HepG2 (cell line): ENCODE results near the gene CD28. TPM values are rescaled to one million over a fixed set of nuclear protein-coding genes. Genes with fewer than 3 reads are reported as not detected.
"Not testable (repeated sequence)": the region's sequence is repeated elsewhere in the genome, so short reads cannot be mapped to it uniquely, and the experiment has no call there.

ENCODE experiments used
- ATAC-seq: fragments of 200-7000 bp; cut with Tn5 transposase; 3 replicates; pipeline ENCODE4 v1.9.1; 2020; ENCODE audit warnings: mild to moderate bottlenecking, moderate library complexity
- BruUV-seq: library from RNA; stranded (reverse); fragments of 400-500 nt; replicated peaks from 2 replicates; lab custom pipeline; 2021; lab: Mats Ljungman, UMichigan
- CTCF ChIA-PET: fragments of 300-600 bp; formaldehyde crosslinking; extraction: SDS; loops from one replicate; lab custom pipeline; 2021; ENCODE audit warnings: low total read pairs, inconsistent platforms, low intra/inter-chr PET ratio; lab: Yijun Ruan, JAX
- POLR2A ChIA-PET: fragments of 350-600 bp; sonication (Branson Sonifier 250); formaldehyde crosslinking; loops from one replicate; lab custom pipeline; 2020; ENCODE audit warnings: antibody characterized with exemption, inconsistent platforms; lab: Yijun Ruan, JAX
- DNase-seq: peaks from one replicate; pipeline ENCODE4 v3.0.0-alpha.2; 2015; ENCODE audit warnings: low spot score
- FAIRE-seq: peaks from 3 replicates; lab custom pipeline; 2011; peaks lifted over from hg19 to GRCh38; lab: Jason Lieb, UNC
- H2AFZ ChIP-seq: one replicate; pipeline ENCODE4 v1.6.1; 2011; ENCODE audit warnings: low read length, inconsistent platforms
- H3K27ac ChIP-seq: fragments of 300-600 bp; 3 replicates; pipeline ENCODE4 v1.8.0; 2011; ENCODE audit warnings: mixed run types, mild to moderate bottlenecking, mixed read lengths, low read length, inconsistent platforms; ENCODE audit not compliant: insufficient read depth; ENCODE audit errors: extremely low read length
- H3K27me3 ChIP-seq, 2 experiments: fragments of 200-600 bp in 1 of 2; 2 replicates in 1 of 2; 3 replicates in 1 of 2; pipeline versions ENCODE4 v1.6.0 to v1.8.0; 2011; ENCODE audit warnings: low read length in 2 of 2, mild to moderate bottlenecking in 2 of 2, moderate library complexity in 2 of 2, inconsistent platforms in 1 of 2; ENCODE audit not compliant: insufficient read depth in 2 of 2, control insufficient read depth in 1 of 2
- H3K36me3 ChIP-seq, 2 experiments: fragments of 200-600 bp in 1 of 2; replicated peaks in 1 of 2; 2 replicates in 1 of 2; 3 replicates in 1 of 2; pipeline versions ENCODE4 v1.5.1 to v1.8.0; 2011; ENCODE audit warnings: low read length in 2 of 2, inconsistent platforms in 1 of 2; ENCODE audit not compliant: insufficient read depth in 2 of 2, control insufficient read depth in 1 of 2
- H3K4me1 ChIP-seq: 2 replicates; pipeline ENCODE4 v1.5.1; 2012; ENCODE audit warnings: low read length, inconsistent platforms; ENCODE audit not compliant: insufficient read depth
- H3K4me2 ChIP-seq: 2 replicates; pipeline ENCODE4 v1.6.0; 2011; ENCODE audit warnings: low read depth, low read length, inconsistent platforms
- H3K4me3 ChIP-seq, 3 experiments: fragments of 200-600 bp in 1 of 3; sonication (generic), shearing (Covaris generic) in 1 of 3; replicated peaks in 1 of 3; 2 replicates each; pipeline ENCODE4 v1.5.1; 2011 to 2016; ENCODE audit warnings: low read length in 3 of 3, inconsistent platforms in 2 of 3, low read depth in 2 of 3, mild to moderate bottlenecking in 2 of 3, control low read depth in 1 of 3, mixed read lengths in 1 of 3; ENCODE audit not compliant: insufficient read depth in 1 of 3
- H3K79me2 ChIP-seq: one replicate; pipeline ENCODE4 v1.6.1; 2011; ENCODE audit warnings: low read length, inconsistent platforms; ENCODE audit not compliant: insufficient read depth
- H3K9ac ChIP-seq: 2 replicates; pipeline ENCODE4 v1.6.0; 2011; ENCODE audit warnings: mild to moderate bottlenecking, low read depth, low read length, inconsistent platforms; ENCODE audit not compliant: insufficient read depth
- H3K9me3 ChIP-seq: 2 replicates; pipeline ENCODE4 v1.5.1; 2012; ENCODE audit warnings: mild to moderate bottlenecking, low read length
- H4K20me1 ChIP-seq: 2 replicates; pipeline ENCODE4 v1.6.0; 2011; ENCODE audit warnings: inconsistent platforms, mild to moderate bottlenecking, low read length, moderate library complexity; ENCODE audit not compliant: insufficient read depth
- ATF4 ChIP-seq, 2 experiments: fragments of 450-650 bp in 1 of 2; sonication (generic) in 1 of 2; formaldehyde crosslinking; IDR thresholded peaks; 2 replicates each; pipeline versions ENCODE4 v1.5.0 to v1.8.0; 2020 to 2022; ENCODE audit warnings: mild to moderate bottlenecking in 1 of 2, missing genetic modification reagents in 1 of 2
- ATF7 ChIP-seq, 2 experiments: fragments of 450-650 bp in 1 of 2; sonication (generic) in 1 of 2; formaldehyde crosslinking in 1 of 2; IDR thresholded peaks; 2 replicates each; pipeline versions ENCODE4 v1.4.0 to v1.6.1; 2016 to 2020; ENCODE audit warnings: antibody characterized with exemption in 1 of 2, mild to moderate bottlenecking in 1 of 2, missing genetic modification reagents in 1 of 2
- FOXA3 ChIP-seq: IDR thresholded peaks from 2 replicates; pipeline ENCODE4 v1.6.1; 2016; ENCODE audit warnings: missing genetic modification reagents, missing compliant biosample characterization
- GATAD2A ChIP-seq: IDR thresholded peaks from 2 replicates; pipeline ENCODE4 v1.6.1; 2016
- HOXA5 ChIP-seq: sonication (generic); formaldehyde crosslinking; IDR thresholded peaks from 2 replicates; pipeline ENCODE4 v1.4.0; 2020; ENCODE audit warnings: missing genetic modification reagents
- ISL2 ChIP-seq: sonication (generic); formaldehyde crosslinking; IDR thresholded peaks from 2 replicates; pipeline ENCODE4 v1.5.0; 2020; ENCODE audit warnings: missing genetic modification reagents
- NCOA2 ChIP-seq: sonication (generic); formaldehyde crosslinking; IDR thresholded peaks from 2 replicates; pipeline ENCODE4 v1.8.0; 2022; ENCODE audit warnings: inconsistent platforms
- PAXIP1 ChIP-seq: sonication (generic); formaldehyde crosslinking; conservative IDR thresholded peaks from 2 replicates; pipeline ENCODE4 v1.4.0; 2020; ENCODE audit warnings: mild to moderate bottlenecking, missing genetic modification reagents, moderate library complexity
- SOX13 ChIP-seq, 3 experiments: fragments of 450-650 bp in 1 of 3; sonication (generic) in 1 of 3; formaldehyde crosslinking in 1 of 3; IDR thresholded peaks in 2 of 3; conservative IDR thresholded peaks in 1 of 3; 2 replicates each; pipeline versions ENCODE4 v1.5.0 to v1.6.1; 2016 to 2020; ENCODE audit warnings: antibody characterized with exemption in 1 of 3, mild to moderate bottlenecking in 1 of 3, missing compliant biosample characterization in 1 of 3, missing genetic modification reagents in 1 of 3, moderate library complexity in 1 of 3
- SOX5 ChIP-seq: IDR thresholded peaks from 2 replicates; pipeline ENCODE4 v1.6.1; 2016; ENCODE audit warnings: borderline replicate concordance
- TCF7 ChIP-seq: sonication (generic); IDR thresholded peaks from 2 replicates; pipeline ENCODE4 v1.6.1; 2016; ENCODE audit warnings: antibody characterized with exemption, low read depth
- ZMYM4 ChIP-seq: sonication (generic); formaldehyde crosslinking; IDR thresholded peaks from 2 replicates; pipeline ENCODE4 v1.8.1; 2023; ENCODE audit warnings: mild to moderate bottlenecking, missing genetic modification reagents
- WGBS: methylation state at CpG from one replicate; pipeline ENCODE4 v1.1.6; 2017; ENCODE audit warnings: low lambda C conversion rate; 5-methylcytosine and 5-hydroxymethylcytosine counted together
- in situ Hi-C: cut with HindIII; loops from 2 replicates; pipeline ENCODE4 v1.10.0; 2017; ENCODE audit warnings: low pct_unique_long_range_greater_than_20kb; ENCODE audit not compliant: extremely low pct_ligation_motif_present
- intact Hi-C: fragments of 100-400 bp; cut with micrococcal nuclease; formaldehyde crosslinking; loops from one replicate; pipeline ENCODE4 v1.10.0; 2022; ENCODE audit not compliant: unreplicated experiment
- polyA plus RNA-seq, 8 experiments: library from polyadenylated mRNA; depleted of rRNA in 3 of 8; stranded (reverse) in 7 of 8; unstranded in 1 of 8; fragments of >200 nt; fragmentation: Illumina TruSeq in 4 of 8; extraction: Trizol in 4 of 8; gene quantifications; 2 replicates each; pipeline versions ENCODE4 v1.2.1 to v1.2.3, GENCODE V29; 2011 to 2016; ENCODE audit warnings: low read depth in 4 of 8, missing spikeins in 1 of 8, mixed read lengths in 1 of 8; ENCODE audit not compliant: insufficient read depth in 1 of 8
- total RNA-seq, 5 experiments: library from RNA; depleted of rRNA; stranded (reverse); fragments of >200 nt; fragmentation: Illumina TruSeq; extraction: Trizol; gene quantifications; 2 replicates each; pipeline ENCODE4 v1.2.3, GENCODE V29; 2016; ENCODE audit warnings: low read depth in 1 of 5
- TF ChIP-seq, protein P1 (sequence below): sonication (generic); formaldehyde crosslinking; IDR thresholded peaks from 2 replicates; pipeline ENCODE4 v1.4.0; 2020; ENCODE audit warnings: missing genetic modification reagents, mild to moderate bottlenecking, borderline replicate concordance
- TF ChIP-seq, protein P2 (sequence below): IDR thresholded peaks from 2 replicates; pipeline ENCODE4 v1.4.0; 2020; ENCODE audit warnings: mild to moderate bottlenecking, missing genetic modification reagents

The CD28 gene
- total and polyA plus RNA-seq, 2 of the 13 experiments (the other 11 are each of a cell fraction or from before 2014, with no cell fraction given), result not detected

DNA sequence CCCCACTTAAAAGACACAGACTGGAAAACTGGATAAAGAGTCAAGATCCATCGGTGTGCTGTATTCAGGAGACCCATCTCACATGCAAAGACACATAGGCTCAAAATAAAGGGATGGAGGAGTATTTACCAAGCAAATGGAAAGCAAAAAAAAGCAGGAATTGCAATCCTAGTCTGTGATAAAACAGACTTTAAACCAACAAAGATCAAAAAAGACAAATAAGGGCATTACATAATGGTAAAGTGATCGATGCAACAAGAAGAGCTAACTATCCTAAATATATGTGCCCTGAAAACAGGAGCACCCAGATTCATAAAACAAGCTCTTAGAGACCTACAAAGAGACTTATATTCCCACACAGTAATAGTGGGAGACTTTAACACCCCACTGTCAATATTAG is 8.7 kb upstream of the CD28 start:
- Histone ChIP-seq H3K4me1 (peaks cover 60% of the 10 kb centered on the region), H3K4me2 (0 out of 2 replicates have a peak overlapping the region, but pooled peaks have one; percentile 68)
- H3K4me3 ChIP-seq; POLR2A ChIA-PET; H4K20me1 ChIP-seq; in situ Hi-C loops; DNase-seq; H3K9me3 ChIP-seq; intact Hi-C loops; ATAC-seq; CTCF ChIA-PET; H3K9ac ChIP-seq; FAIRE-seq; H3K79me2 ChIP-seq; H3K27ac ChIP-seq; H3K36me3 ChIP-seq; H3K27me3 ChIP-seq; H2AFZ ChIP-seq; BruUV-seq; TF ChIP-seq ATF7 (CRISPR knock-in tag; IDR thresholded peaks at IDR 0.05); SOX13 (IDR thresholded peaks at IDR 0.05): not testable (repeated sequence)
- 8% methylated on average over 2 of the region's 2 CpGs for WGBS
- TF ChIP-seq ATF7 (IDR thresholded peaks at IDR 0.05) (0 out of 2 replicates have a peak, but pooled peaks have one; percentile 19), HOXA5 (peak; percentile 25; the same call in 1 of the 2 replicates), ISL2 (peak; percentile 59; the same call in 1 of the 2 replicates), SOX13 (CRISPR knock-in tag; conservative IDR thresholded peaks at IDR 0.05 in 1 of 2, IDR thresholded peaks at IDR 0.05 in 1 of 2) (peak in 1 of 2 experiments; percentile 21; a peak in 1 of 4 replicates), ZMYM4 (peak; percentile 22; the same call in 1 of the 2 replicates), PAXIP1 (peak; percentile 43; the same call in 1 of the 2 replicates), NCOA2 (CRISPR knock-in tag) (0 out of 2 replicates have a peak, but pooled peaks have one; percentile 47), ATF4 (CRISPR knock-in tag; IDR thresholded peaks at IDR 0.05) (0 out of 4 replicates have a peak, but pooled peaks of 1 of the 2 experiments have one; percentile 15), FOXA3 (CRISPR knock-in tag) (peak; percentile 58), SOX5 (CRISPR knock-in tag) (peak; percentile 20; the same call in 1 of the 2 replicates), GATAD2A (CRISPR knock-in tag) (peak; percentile 68), TCF7 (peak; percentile 31; the same call in 1 of the 2 replicates)
- TF ChIP-seq, protein P1, sequence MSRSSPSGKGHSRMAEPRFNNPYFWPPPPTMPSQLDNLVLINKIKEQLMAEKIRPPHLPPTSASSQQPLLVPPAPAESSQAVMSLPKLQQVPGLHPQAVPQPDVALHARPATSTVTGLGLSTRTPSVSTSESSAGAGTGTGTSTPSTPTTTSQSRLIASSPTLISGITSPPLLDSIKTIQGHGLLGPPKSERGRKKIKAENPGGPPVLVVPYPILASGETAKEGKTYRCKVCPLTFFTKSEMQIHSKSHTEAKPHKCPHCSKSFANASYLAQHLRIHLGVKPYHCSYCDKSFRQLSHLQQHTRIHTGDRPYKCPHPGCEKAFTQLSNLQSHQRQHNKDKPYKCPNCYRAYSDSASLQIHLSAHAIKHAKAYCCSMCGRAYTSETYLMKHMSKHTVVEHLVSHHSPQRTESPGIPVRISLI, result peak; percentile 84; the same call in 1 of the 2 replicates
- TF ChIP-seq, protein P2, sequence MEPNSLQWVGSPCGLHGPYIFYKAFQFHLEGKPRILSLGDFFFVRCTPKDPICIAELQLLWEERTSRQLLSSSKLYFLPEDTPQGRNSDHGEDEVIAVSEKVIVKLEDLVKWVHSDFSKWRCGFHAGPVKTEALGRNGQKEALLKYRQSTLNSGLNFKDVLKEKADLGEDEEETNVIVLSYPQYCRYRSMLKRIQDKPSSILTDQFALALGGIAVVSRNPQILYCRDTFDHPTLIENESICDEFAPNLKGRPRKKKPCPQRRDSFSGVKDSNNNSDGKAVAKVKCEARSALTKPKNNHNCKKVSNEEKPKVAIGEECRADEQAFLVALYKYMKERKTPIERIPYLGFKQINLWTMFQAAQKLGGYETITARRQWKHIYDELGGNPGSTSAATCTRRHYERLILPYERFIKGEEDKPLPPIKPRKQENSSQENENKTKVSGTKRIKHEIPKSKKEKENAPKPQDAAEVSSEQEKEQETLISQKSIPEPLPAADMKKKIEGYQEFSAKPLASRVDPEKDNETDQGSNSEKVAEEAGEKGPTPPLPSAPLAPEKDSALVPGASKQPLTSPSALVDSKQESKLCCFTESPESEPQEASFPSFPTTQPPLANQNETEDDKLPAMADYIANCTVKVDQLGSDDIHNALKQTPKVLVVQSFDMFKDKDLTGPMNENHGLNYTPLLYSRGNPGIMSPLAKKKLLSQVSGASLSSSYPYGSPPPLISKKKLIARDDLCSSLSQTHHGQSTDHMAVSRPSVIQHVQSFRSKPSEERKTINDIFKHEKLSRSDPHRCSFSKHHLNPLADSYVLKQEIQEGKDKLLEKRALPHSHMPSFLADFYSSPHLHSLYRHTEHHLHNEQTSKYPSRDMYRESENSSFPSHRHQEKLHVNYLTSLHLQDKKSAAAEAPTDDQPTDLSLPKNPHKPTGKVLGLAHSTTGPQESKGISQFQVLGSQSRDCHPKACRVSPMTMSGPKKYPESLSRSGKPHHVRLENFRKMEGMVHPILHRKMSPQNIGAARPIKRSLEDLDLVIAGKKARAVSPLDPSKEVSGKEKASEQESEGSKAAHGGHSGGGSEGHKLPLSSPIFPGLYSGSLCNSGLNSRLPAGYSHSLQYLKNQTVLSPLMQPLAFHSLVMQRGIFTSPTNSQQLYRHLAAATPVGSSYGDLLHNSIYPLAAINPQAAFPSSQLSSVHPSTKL (CRISPR knock-in tag), result peak; percentile 51; the same call in 1 of the 2 replicates
